Body of pancreas (tissue), 4 donors: ENCODE measurements around the gene GALNT7.

Source experiments
- POLR2A ChIP-seq, 3 donors: fragments of 450-650 bp; IDR thresholded peaks; one replicate each; pipeline ENCODE4 v1.6.1; 2016; ENCODE audit warnings: antibody characterized with exemption in 3 of 3, mild to moderate bottlenecking in 2 of 3
- TF ChIP-seq, protein P1 (sequence below), 7 experiments: fragments of 450-650 bp in 4 of 7; fragments of 200-600 bp in 3 of 7; sonication (generic) in 3 of 7; IDR thresholded peaks; one replicate each; pipeline ENCODE4 v1.5.1; 2016 to 2019; ENCODE audit warnings: antibody characterized with exemption in 7 of 7

DNA sequence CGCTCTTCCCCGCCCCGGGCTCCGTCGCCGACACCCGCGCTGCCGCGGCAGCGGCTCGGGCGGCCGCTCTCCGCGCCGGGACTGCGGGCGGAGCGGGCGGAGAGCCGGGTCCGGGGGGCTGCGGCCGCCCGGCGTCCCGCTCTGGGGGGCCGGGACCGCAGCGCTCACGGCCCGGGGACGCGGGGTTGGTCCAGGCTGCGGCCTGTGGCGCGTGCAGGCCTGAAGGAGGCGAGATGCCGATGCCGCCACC is 492 bp downstream of the GALNT7 start:
- no peak for TF ChIP-seq POLR2A (IDR thresholded peaks at IDR 0.05)
- TF ChIP-seq, protein P1, sequence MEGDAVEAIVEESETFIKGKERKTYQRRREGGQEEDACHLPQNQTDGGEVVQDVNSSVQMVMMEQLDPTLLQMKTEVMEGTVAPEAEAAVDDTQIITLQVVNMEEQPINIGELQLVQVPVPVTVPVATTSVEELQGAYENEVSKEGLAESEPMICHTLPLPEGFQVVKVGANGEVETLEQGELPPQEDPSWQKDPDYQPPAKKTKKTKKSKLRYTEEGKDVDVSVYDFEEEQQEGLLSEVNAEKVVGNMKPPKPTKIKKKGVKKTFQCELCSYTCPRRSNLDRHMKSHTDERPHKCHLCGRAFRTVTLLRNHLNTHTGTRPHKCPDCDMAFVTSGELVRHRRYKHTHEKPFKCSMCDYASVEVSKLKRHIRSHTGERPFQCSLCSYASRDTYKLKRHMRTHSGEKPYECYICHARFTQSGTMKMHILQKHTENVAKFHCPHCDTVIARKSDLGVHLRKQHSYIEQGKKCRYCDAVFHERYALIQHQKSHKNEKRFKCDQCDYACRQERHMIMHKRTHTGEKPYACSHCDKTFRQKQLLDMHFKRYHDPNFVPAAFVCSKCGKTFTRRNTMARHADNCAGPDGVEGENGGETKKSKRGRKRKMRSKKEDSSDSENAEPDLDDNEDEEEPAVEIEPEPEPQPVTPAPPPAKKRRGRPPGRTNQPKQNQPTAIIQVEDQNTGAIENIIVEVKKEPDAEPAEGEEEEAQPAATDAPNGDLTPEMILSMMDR (IDR thresholded peaks at IDR 0.05), result no peak
